HG02763 (cell line): ENCODE data around the gene BUD23.
"Not testable (repeated sequence)": the region's sequence is repeated elsewhere in the genome, so short reads cannot be mapped to it uniquely, and the experiment has no call there.

ENCODE experiments used
- ATAC-seq: cut with Tn5 transposase; IDR thresholded peaks from one replicate; pipeline ENCODE4 v1.9.1; 2021; ENCODE audit warnings: mild to moderate bottlenecking, moderate library complexity; ENCODE audit not compliant: unreplicated experiment

Gene BUD23

DNA sequence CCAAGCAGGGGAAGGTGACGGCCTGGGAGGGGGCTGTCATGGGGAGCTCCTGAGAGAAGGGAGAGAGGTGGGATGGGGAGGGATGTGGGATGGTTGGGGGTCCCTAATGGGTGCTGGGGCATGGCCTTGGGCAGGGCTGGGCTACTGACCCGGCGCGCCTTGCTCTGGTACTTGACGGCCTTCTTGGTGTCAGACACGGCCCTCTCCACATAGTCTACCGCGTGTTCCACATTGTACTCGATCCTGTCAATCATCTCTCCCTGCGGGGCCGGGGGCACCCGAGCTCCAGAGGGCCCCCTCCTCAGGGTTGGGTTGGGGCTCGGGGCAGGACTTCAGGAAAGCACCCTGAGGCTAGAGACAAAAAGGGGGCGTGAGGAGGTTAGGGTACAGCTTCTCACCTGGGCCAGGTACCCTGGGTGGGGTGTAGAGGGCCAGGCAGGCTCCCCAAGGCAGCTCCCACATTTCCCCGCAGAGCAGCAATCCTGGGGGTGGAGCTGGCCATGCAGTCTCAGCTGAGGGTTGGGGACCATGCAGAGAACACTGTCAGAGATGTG is 17.3 kb downstream of the BUD23 start:
- ATAC-seq = no peak

DNA sequence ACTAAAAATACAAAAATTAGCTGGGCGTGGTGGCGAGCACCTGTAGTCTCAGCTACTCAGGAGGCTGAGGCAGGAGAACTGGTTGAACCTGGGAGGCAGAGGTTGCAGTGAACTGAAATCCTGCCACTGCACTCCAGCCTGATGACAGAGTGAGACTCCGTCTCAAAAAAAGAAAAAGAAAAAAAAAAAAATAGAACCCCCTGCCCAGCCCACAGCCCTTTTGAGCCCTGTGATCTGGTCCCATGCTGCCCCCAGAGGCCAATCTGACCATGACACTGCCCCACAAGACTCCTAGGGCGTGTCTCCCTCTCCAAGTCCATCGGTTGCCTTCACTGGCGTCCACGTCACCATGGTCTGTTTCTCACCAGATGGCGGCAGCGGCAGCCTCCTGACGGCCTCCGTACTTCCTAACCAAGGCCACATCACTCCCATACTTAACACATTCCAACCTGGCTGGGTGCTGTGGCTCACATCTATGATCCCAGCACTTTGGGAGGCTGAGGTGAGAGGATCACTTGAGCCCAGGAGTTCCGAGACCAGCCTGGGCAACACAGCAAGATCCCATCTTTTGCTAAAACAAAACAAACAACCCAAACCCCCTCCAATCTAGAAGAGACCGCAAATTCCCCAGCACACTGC is 18.1 kb downstream of the BUD23 start:
- ATAC-seq = no peak

DNA sequence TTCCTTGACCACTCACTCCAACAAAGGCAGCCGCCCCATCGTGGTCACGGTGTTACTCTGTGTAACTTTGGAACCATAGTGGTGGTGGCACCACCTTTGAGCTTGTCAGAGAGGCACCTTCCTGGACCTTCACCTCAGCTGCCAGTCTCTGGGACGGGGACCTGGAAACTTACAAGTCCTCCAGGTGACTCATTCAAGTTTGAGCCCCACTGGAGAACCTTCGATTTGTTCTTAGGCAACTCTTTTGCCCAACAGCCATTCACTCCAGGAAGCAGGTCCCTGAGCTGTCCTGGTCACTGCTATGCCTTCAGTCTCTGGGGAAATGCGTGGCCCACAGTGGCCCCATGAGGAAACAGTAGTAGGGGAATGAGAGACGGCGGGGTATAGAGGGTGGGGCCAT is 18.8 kb downstream of the BUD23 start:
- ATAC-seq = no peak

GRCh38 chr7:73702665-73703064 is 19.3 kb downstream of the BUD23 start:
- no peak for ATAC-seq

- ATAC-seq = no peak
Measured at GRCh38 chr7:73703225-73703624, 19.8 kb downstream of the BUD23 start.

GRCh38 chr7:73703757-73704639 is 20.6 kb downstream of the BUD23 start:
- no peak for ATAC-seq

DNA sequence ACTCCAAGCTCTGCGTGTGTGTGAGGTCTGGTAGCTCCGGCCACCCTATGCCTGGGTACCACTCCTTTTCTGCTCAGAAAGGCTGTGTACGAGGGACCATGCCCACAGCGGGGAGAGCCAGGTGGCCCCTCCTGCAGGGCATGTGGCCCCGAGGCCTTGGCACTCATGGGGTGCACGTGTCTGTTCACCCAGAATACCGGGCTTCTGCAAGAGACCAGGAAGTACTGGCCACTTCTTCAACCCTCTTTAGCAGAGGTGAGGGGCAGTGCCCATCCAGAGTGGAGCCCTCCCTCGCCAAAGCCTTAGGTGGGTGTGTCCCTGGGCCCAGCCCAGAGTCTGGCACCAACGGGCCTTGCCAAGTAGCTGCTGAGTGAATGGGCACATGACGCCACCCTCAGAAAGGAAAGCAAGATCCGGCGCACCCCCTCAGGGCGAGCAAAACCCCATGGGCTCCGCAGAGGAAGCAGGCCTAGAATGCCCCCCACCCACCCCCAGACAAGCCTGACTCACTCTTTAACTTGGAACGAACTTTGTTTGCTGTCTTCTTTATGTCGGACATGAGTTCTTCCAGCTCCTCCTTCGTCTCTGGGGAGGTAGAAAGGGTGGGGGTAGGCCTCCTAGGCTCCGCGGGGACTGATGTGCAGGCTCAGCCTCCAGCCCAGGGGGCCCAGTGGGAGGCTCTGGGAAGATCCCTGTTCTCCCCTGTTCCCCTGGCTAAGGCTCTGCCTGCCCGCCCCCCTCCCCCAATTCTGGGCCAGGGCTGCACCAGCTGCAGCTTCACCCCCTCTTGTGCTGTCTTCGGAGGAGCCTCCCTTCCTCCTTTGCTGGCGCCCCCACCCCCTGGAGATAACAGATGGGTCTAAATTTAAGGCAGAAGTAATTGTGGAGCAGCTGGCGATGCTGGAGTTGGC is 21.5 kb downstream of the BUD23 start:
- ATAC-seq = no peak

DNA sequence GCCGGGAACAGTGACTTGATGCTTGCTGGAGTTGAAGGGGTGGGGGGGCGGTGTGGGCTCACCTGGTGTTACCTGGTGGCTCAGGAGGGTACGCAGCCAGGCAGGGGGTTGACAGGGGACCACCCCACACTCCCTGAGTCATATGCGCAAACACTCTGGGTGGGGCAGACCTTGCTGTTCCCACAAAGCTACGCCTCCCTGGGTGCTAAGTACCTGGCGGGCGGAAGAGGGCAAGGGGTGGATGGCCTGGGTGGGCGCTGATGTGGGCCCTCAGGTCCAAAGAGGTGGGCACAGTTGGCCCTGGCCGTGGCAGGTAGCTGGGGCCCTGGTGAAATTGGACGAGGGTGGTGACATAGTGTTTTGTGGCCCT is 22.1 kb downstream of the BUD23 start:
- no peak for ATAC-seq

DNA sequence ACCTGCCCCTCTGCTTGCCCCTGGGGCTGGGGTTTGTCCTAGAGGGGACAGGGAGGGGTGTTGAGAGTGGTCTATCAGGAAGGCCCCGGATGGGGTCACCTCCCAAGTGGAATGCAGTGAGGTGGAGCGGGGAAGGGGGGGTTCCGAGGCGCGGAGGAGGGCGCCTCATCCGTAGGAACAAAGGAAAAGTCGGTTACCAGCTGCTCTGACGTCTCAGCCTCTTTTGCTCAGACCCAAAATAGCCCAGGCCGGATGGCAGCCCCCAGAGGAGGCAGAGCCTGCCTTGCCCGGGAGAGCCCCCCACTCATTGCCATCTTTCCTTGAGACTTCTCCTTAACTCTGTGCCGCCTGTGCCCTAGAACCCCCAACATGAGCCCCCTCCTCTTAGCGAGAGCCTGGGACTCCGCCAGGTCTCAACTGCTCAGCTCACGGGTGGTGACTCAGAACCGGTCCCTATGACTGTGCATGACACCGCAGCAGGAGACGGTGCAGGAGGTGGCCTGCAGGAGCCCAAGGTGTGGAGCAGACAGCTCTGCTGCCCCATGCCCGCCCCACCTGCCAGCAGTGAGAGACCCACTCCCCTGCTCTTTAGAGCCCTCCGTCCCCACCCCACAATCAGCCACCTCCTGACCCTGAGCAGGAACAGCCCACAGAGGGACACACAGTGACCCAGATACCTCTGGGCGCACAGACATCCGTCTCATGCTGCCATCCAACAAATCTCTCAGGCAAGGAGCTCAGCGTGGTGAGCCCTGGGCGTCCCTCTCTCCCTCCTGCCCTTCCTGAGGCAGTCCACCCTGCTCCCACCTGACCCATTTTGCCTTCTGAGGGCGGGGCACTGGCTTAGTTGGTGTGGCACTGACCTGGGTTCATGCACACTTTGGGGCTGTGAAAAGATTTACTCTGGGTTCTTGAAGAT is 23.0 kb downstream of the BUD23 start:
- ATAC-seq = no peak

DNA sequence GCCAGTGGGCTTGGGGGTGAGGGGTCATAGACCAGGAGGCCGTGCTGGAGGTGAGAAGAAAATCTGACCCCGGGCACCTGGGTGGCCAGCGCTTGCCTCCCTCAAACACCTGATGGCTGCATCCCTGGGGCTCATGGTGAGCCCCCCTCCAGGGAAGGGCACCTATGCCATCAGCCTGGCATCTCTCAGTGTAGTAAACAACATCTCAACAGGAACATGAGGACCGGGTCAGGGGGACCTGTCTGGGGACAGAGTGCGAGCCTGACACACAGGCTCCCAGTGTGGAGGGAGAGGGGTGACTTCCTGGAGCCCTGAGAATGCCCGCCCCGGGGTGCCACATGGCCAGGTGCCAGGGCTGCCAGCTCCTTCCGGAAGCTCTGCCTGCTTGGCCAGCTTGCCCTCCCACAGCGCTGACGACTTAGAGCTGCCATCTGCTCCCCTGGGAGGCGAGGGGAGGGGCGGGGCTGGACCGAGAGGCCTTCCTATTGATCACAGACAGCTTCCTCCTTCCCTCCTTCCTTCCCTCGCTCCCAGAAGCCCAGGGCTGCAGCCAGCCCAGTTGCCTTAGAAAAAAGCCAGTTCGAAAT is 23.7 kb downstream of the BUD23 start:
- no peak for ATAC-seq

DNA sequence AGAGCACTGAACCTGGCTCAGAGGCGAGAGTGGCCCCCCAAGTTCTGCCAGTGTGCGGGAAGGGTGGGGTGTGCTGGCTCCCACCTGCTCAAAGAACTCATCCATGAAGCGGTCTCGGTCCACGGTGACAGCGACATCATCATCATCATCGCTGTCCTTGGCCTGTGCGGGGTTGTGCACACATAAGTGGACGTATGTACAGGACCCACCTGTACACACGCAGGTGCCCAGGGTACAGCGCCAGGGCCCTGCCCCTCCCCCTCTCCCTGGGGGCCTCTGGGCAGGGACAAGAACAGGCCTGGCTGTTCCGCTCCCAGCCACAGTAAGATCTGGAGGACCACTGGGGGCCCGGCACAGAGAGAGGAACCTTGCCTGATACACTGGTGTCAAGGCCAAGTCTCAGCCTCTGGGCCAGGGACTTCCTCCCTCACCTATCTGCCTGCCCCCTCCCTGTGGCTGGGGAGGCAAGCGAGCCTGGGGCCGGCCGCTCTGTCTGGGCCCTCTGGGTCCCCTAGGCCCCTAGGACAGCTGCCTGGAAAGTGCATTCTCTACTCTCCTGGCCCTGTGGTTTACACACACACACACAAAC is 25.7 kb downstream of the BUD23 start:
- ATAC-seq = no peak

- ATAC-seq = no peak
Measured at GRCh38 chr7:73712773-73713172, 29.4 kb downstream of the BUD23 start.

DNA sequence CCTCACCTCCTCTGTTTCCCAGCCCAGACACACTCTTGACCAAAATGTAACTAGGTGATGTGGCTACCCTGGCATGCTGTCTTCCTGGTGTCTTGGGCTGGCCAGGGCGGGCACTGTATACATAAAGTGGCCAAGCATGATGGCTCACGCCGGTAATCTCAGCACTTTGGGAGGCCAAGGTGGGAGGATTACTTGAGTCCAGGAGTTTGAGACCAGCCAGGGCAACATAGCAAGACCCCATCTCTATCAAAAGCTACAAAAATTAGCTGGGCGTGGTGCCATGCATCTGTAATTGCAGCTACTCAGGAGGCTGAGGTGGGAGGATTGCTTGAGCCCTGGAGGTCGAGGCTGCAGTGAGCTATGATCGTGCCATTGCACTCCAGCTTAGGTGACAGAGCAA is 29.9 kb downstream of the BUD23 start:
- ATAC-seq = not testable (repeated sequence)

- no peak for ATAC-seq
Measured at GRCh38 chr7:73715648-73716317, 32.4 kb downstream of the BUD23 start.

DNA sequence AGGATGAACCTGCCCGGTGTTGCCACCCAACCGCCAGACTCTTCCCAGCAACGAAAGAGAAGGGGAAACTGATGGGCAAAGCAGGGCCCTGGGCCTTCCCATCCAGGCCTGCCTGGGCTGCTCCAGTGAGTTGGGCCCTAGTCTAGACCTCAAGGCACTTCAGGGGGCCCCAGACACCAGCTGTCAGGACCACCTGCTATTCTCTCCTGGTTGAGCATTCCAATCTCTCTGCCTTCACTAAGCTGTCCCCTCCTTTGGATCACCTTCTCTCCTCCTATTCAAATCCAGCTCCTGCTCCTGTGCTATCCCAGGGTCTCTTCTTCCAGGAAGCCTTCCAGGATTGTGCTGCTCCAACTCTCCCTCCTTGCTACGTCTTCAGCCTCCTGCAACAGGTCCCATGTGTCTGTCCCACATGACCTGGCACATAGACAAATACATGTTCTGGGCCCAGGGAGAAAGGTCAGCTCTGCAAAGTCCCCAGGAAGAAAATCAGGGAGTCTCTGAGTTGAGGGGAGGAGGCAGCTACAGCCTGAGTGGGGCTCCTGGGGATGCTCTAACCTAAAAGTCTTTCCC is 33.0 kb downstream of the BUD23 start:
- no peak for ATAC-seq

DNA sequence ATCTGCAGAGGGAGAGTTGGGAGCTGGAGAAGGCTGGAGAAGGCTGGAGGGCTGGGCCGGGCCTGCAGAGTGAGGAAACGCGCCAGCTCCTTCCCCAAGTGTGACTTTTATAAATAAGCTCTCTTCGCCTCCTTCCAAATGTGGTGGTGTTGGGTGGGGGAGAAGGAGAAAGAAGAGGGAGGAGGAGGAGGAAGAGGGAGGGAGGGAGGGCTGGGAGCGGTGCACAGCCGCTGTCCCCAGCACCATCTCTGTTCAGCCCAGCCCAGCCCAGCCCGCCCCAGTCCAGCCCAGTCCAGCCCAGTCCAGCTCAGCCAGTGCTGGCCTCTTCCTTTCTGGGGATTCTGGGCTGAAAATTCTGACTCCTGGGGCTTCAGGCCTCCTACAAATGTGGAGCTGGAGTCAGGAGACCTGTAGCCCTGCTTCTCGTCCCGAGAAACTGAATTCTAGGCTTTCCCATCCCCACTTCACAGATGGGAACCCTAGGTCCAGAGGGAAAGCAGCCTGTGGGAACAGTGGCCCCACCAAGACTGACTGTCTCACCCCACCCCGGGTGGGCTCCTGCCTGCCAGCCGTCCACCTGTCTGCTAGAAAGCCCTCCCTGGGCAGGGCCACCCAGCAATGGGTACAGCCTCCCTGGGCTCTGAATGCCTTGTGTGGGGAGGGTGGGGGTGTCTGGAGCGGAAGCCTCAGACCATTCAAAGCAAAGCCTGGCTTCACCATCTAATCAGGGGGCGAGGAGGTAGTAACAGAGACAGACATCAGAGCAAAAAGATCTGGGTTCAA is 33.8 kb downstream of the BUD23 start:
- ATAC-seq = no peak

DNA sequence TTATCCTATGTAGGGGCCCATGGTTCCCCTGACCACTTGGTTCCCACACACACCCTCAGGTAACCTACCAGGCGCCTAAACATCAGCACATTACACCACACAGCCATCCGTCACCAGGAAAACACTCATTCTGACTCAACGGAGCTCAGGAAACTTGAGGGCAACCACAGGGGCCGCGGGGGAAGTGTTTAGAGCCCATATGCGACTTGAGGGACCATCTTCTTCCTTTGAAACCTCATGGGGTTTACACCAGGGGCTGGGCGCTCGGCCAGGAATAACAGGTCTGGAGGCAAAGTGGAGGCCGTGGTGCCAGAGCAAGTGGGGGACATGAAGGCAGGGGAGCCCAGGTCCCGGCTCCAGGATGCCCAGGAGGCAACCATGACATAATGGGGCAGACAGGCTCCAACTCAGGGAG is 34.6 kb downstream of the BUD23 start:
- no peak for ATAC-seq

GRCh38 chr7:73718438-73718881 is 35.1 kb downstream of the BUD23 start:
- no peak for ATAC-seq
